Right lobe of liver (tissue), 4 donors: ENCODE measurements around the gene CAMKK2.

Source experiments
- CTCF ChIP-seq, 4 donors: fragments of 200-600 bp in 3 of 4; fragments of 450-650 bp in 1 of 4; IDR thresholded peaks; one replicate each; pipeline versions ENCODE4 v1.5.1 to v1.8.0; 2016 to 2022; ENCODE audit warnings: antibody characterized with exemption in 4 of 4, mild to moderate bottlenecking in 2 of 4
- POLR2A ChIP-seq: fragments of 450-650 bp; IDR thresholded peaks from one replicate; pipeline ENCODE4 v1.6.1; 2017; ENCODE audit warnings: antibody characterized with exemption, mild to moderate bottlenecking
- donor health status: DM: no; HTN: no; CAD: no.
- donor health status: DM: no; HTN: no; CAD: no.
- donor health status: DM: no; HTN: yes; CAD: no.

DNA sequence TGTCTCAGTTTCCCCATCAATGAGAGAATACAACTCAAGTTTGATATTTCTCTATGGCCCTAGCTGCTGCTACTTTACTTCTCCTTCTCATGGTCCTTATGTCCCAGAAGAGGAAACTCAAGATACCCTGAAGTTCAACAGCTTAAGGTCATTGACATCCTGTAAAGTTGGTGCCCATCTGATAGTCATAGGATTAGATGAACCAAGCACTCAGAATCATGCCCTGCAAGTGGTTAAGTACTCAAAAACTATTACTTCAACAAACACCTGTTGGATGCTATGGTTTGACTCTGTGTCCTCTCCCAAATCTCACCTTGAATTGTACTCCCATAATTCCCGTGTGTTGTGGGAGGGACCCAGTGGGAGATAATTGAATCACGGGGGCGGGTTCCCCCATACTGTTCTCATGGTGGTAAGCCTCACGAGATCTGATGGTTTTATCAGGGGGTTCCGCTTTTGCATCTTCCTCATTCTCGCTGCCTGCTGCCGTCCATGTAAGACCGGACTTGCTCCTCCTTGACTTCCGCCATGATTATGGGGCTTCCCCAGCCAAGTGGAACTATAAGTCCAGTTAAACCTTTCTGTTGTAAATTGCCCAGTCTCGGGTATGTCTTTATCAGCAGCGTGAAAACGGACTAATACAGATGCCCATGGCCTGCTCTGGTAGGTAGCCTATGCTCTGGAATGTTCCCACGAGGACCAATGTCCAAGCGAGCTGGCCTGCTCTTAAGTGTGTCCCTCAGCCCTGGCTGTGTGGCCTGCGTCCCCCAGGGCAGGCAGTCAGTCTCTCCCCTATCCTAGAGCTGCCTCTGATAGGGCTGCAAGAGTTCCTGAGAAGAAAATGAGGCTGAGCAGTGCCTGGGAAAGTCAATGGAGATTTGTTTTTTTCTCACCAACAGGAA is 18.1 kb downstream of the CAMKK2 start:
- no peak for TF ChIP-seq CTCF (IDR thresholded peaks at IDR 0.05)
- no peak for TF ChIP-seq POLR2A
